GM12878 (cell line): ENCODE results near the gene TBL1XR1. TPM values are rescaled to one million over a fixed set of nuclear protein-coding genes. Genes with fewer than 3 reads are reported as not detected.

Experiments used
- ATAC-seq: fragments of 200-7000 bp; cut with Tn5 transposase; 3 replicates; pipeline ENCODE4 v1.9.1; 2020; ENCODE audit warnings: mild to moderate bottlenecking, moderate library complexity
- BruUV-seq: library from RNA; stranded (reverse); fragments of 400-500 nt; replicated peaks from 2 replicates; lab custom pipeline; 2021; lab: Mats Ljungman, UMichigan
- CTCF ChIA-PET: fragments of 300-600 bp; sonication (Branson Sonifier 250); formaldehyde crosslinking; extraction: SDS; loops from one replicate; lab custom pipeline; 2021; ENCODE audit warnings: inconsistent platforms; lab: Yijun Ruan, JAX
- POLR2A ChIA-PET: fragments of 350-600 bp; formaldehyde crosslinking; extraction: SDS; loops from one replicate; lab custom pipeline; 2021; ENCODE audit warnings: inconsistent platforms; lab: Charles Lee
- RAD21 ChIA-PET: fragments of 300-600 bp; sonication (Branson Sonifier 250); formaldehyde crosslinking; loops from one replicate; lab custom pipeline; 2023; ENCODE audit warnings: antibody characterized with exemption; ENCODE audit not compliant: unreplicated experiment; lab: Charles Lee
- SMC1A ChIA-PET: fragments of 300-600 bp; sonication (Branson Sonifier 250); formaldehyde crosslinking; loops from one replicate; lab custom pipeline; 2023; ENCODE audit not compliant: unreplicated experiment, uncharacterized antibody; lab: Charles Lee
- DNase-seq: peaks from one replicate; pipeline ENCODE4 v3.0.0-alpha.2; 2011; ENCODE audit warnings: low read depth, low spot score
- FAIRE-seq: peaks from 3 replicates; lab custom pipeline; 2011; peaks lifted over from hg19 to GRCh38; lab: Jason Lieb, UNC
- H2AFZ ChIP-seq: 2 replicates; pipeline ENCODE4 v1.6.0; 2011; ENCODE audit warnings: low read depth, low read length, control low read depth; ENCODE audit not compliant: control insufficient read depth
- H3K27ac ChIP-seq: 2 replicates; pipeline ENCODE4 v1.5.1; 2011; ENCODE audit warnings: control low read depth; ENCODE audit not compliant: control insufficient read depth, insufficient read depth
- H3K27me3 ChIP-seq, 2 experiments: replicated peaks in 1 of 2; 2 replicates each; pipeline versions ENCODE4 v1.6.0 to v1.6.1; 2011; ENCODE audit warnings: low read length in 1 of 2; ENCODE audit not compliant: control insufficient read depth in 2 of 2, insufficient read depth in 2 of 2
- H3K36me3 ChIP-seq, 2 experiments: 2 replicates each; pipeline ENCODE4 v1.5.1; 2011; ENCODE audit warnings: low read length in 1 of 2; ENCODE audit not compliant: control insufficient read depth in 2 of 2, insufficient read depth in 2 of 2
- H3K4me1 ChIP-seq: 2 replicates; pipeline ENCODE4 v1.6.1; 2011; ENCODE audit warnings: mild to moderate bottlenecking, low read length, moderate library complexity, mixed read lengths; ENCODE audit not compliant: control insufficient read depth, insufficient read depth
- H3K4me2 ChIP-seq: 2 replicates; pipeline ENCODE4 v1.6.0; 2011; ENCODE audit warnings: control low read depth; ENCODE audit not compliant: control insufficient read depth, insufficient read depth
- H3K4me3 ChIP-seq: fragments of 200-600 bp; sonication (generic); 2 replicates; pipeline ENCODE4 v1.5.1; 2016
- H3K79me2 ChIP-seq: 2 replicates; pipeline ENCODE4 v1.6.0; 2011; ENCODE audit warnings: low read length; ENCODE audit not compliant: control insufficient read depth, insufficient read depth
- H3K9ac ChIP-seq: 2 replicates; pipeline ENCODE4 v1.8.0; 2011; ENCODE audit warnings: low read length, control low read depth, mixed read lengths; ENCODE audit not compliant: control insufficient read depth, insufficient read depth
- H3K9me3 ChIP-seq: replicated peaks from 3 replicates; pipeline ENCODE4 v1.5.1; 2011; ENCODE audit warnings: mild to moderate bottlenecking, low read length; ENCODE audit not compliant: control insufficient read depth, insufficient read depth
- H4K20me1 ChIP-seq: 2 replicates; pipeline ENCODE4 v1.6.0; 2011; ENCODE audit not compliant: control insufficient read depth, insufficient read depth
- BCL11A ChIP-seq: IDR thresholded peaks from 2 replicates; pipeline ENCODE4 v1.6.1; 2011; ENCODE audit warnings: low read depth, low read length
- BCL3 ChIP-seq: IDR thresholded peaks from 2 replicates; pipeline ENCODE4 v1.6.1; 2011; ENCODE audit warnings: borderline replicate concordance, low read depth, mild to moderate bottlenecking, moderate library complexity, low read length; ENCODE audit not compliant: insufficient read depth, poor library complexity, severe bottlenecking
- CHD4 ChIP-seq: fragments of 200-600 bp; sonication (generic); IDR thresholded peaks from 2 replicates; pipeline ENCODE4 v1.6.1; 2016; ENCODE audit warnings: mild to moderate bottlenecking
- CREM ChIP-seq: IDR thresholded peaks from 2 replicates; pipeline ENCODE4 v1.6.1; 2014; ENCODE audit warnings: antibody characterized with exemption, low read depth
- EGR1 ChIP-seq, 2 experiments: IDR thresholded peaks; 1 replicate in 1 of 2; 2 replicates in 1 of 2; pipeline ENCODE4 v1.6.1; 2011 to 2012; ENCODE audit warnings: low read depth in 2 of 2, low read length in 2 of 2, borderline replicate concordance in 1 of 2, mild to moderate bottlenecking in 1 of 2, moderate library complexity in 1 of 2
- FOS ChIP-seq: IDR thresholded peaks from 3 replicates; pipeline ENCODE4 v1.6.1; 2011; ENCODE audit warnings: borderline replicate concordance; ENCODE audit not compliant: insufficient read length; ENCODE audit errors: extremely low read depth
- GABPA ChIP-seq: IDR thresholded peaks from 2 replicates; pipeline ENCODE4 v1.6.1; 2014; ENCODE audit warnings: antibody characterized with exemption, low read depth, mild to moderate bottlenecking, inconsistent platforms
- HSF1 ChIP-seq: fragments of 150-350 bp; IDR thresholded peaks from 2 replicates; pipeline ENCODE4 v1.6.1; 2014; ENCODE audit warnings: mild to moderate bottlenecking, low read depth, low read length
- IRF5 ChIP-seq: fragments of 450-650 bp; IDR thresholded peaks from 2 replicates; pipeline ENCODE4 v1.6.1; 2017; ENCODE audit warnings: borderline replicate concordance
- POLR2AphosphoS5 ChIP-seq: IDR thresholded peaks from 2 replicates; pipeline ENCODE4 v1.6.1; 2011; ENCODE audit warnings: mild to moderate bottlenecking, low read length, inconsistent platforms
- POU2F2 ChIP-seq: IDR thresholded peaks from 3 replicates; pipeline ENCODE4 v1.6.1; 2011; ENCODE audit warnings: low read depth, mild to moderate bottlenecking, low read length, borderline replicate concordance
- SIN3A ChIP-seq: IDR thresholded peaks from 2 replicates; pipeline ENCODE4 v1.6.1; 2012; ENCODE audit warnings: low read depth, low read length, improper control_type of control experiment
- SRF ChIP-seq, 2 experiments: IDR thresholded peaks; 2 replicates each; pipeline ENCODE4 v1.6.1; 2011; ENCODE audit warnings: low read depth in 2 of 2, low read length in 2 of 2, mild to moderate bottlenecking in 1 of 2, moderate library complexity in 1 of 2
- TBL1XR1 ChIP-seq: IDR thresholded peaks from 2 replicates; pipeline ENCODE4 v1.6.1; 2012; ENCODE audit warnings: low read depth, low read length, improper control_type of control experiment
- WRNIP1 ChIP-seq: IDR thresholded peaks from 2 replicates; pipeline ENCODE4 v1.6.1; 2011; ENCODE audit warnings: low read depth, low read length, improper control_type of control experiment, borderline replicate concordance
- YBX1 ChIP-seq: fragments of 450-650 bp; IDR thresholded peaks from 2 replicates; pipeline ENCODE4 v1.6.1; 2016; ENCODE audit warnings: antibody characterized with exemption
- ZNF24 ChIP-seq: fragments of 450-650 bp; IDR thresholded peaks from 2 replicates; pipeline ENCODE4 v1.6.1; 2017; ENCODE audit warnings: antibody characterized with exemption, mild to moderate bottlenecking
- ZSCAN29 ChIP-seq: fragments of 450-650 bp; IDR thresholded peaks from 2 replicates; pipeline ENCODE4 v1.6.1; 2017; ENCODE audit warnings: mild to moderate bottlenecking, moderate library complexity
- WGBS: methylation state at CpG from one replicate; pipeline ENCODE4 v1.1.6; 2016; ENCODE audit warnings: low lambda C conversion rate; ENCODE audit not compliant: insufficient replicate concordance, insufficient coverage; ENCODE audit errors: missing lambda C conversion rate; 5-methylcytosine and 5-hydroxymethylcytosine counted together
- in situ Hi-C: fragments of 300-500 bp; cut with MboI; formaldehyde crosslinking; loops from 9 replicates; pipeline ENCODE4 v1.14.3; 2018; ENCODE audit warnings: mixed read lengths
- intact Hi-C: fragments of 100-400 bp; cut with micrococcal nuclease; formaldehyde crosslinking; loops from one replicate; pipeline ENCODE4 v1.14.2; 2022; ENCODE audit not compliant: unreplicated experiment
- polyA plus RNA-seq, 11 experiments: library from polyadenylated mRNA; depleted of rRNA in 4 of 11; unstranded in 6 of 11; stranded (reverse) in 5 of 11; fragments of >200 nt; fragmentation: Nextera tagmentation in 4 of 11; fragmentation: Illumina TruSeq in 1 of 11; extraction: Ambion mirVana in 4 of 11; extraction: Trizol in 1 of 11; gene quantifications; 1 replicate in 1 of 11; 2 replicates in 10 of 11; pipeline versions ENCODE4 v1.2.1 to v1.2.3, GENCODE V29; 2011 to 2016; ENCODE audit warnings: inconsistent platforms in 2 of 11, missing spikeins in 2 of 11, low read depth in 1 of 11
- total RNA-seq, 4 experiments: library from RNA; depleted of rRNA in 3 of 4; stranded (reverse); fragments of >200 nt in 3 of 4; fragmentation: Illumina TruSeq in 1 of 4; extraction: Trizol in 1 of 4; gene quantifications; 2 replicates each; pipeline versions ENCODE4 v1.2.1 to v1.2.3, GENCODE V29; 2013 to 2021

Gene TBL1XR1
- total and polyA plus RNA-seq, 10 of the 15 experiments (the other 5 are each of a cell fraction or from before 2014, with no cell fraction given): 13.0 to 115 (median 60.4) TPM

GRCh38 chr3:177084616-177085015, 112.7 kb downstream of the TBL1XR1 start:
- DNase-seq: no peak
- Histone ChIP-seq H3K36me3 (peaks cover 0 to 8% of the 10 kb centered on the region in 2 experiments; a peak in 2 of 4 replicates), H3K9ac (no peak overlapping the region), H3K27ac (no peak overlapping the region), H3K27me3 (no peaks in the 10 kb centered on the region), H4K20me1 (no peaks in the 10 kb centered on the region), H3K4me1 (0 out of 2 replicates have a peak, but pooled peaks cover 4% of the 10 kb centered on the region), H2AFZ (no peak overlapping the region), H3K79me2 (peaks cover 40% of the 10 kb centered on the region), H3K4me2 (no peak overlapping the region), H3K9me3 (no peaks in the 10 kb centered on the region; the same call in 1 of the 3 replicates), H3K4me3 (no peak overlapping the region)
- ChIA-PET POLR2A (no interaction called here), CTCF (no interaction called here), RAD21 (no interaction called here), SMC1A (interaction anchor here (1.2 kb wide), 1 partner anchor 9 kb away, joined by 3 read pairs; no protein-coding TSS in a partner anchor)
- BruUV-seq: no TSS peak
- ATAC-seq: no peak
- in situ Hi-C loops (no loop called here), intact Hi-C loops (no loop called here)
- 98% methylated on average over 3 of the region's 3 CpGs for WGBS
- FAIRE-seq: no peak
- TF ChIP-seq SRF (IDR thresholded peaks at IDR 0.05; ENCODE audit: low read depth in 2 of 2, low read length in 2 of 2) (no peak), BCL11A (no peak), CREM (no peak), ZSCAN29 (no peak), POLR2AphosphoS5 (no peak), WRNIP1 (no peak), BCL3 (no peak), HSF1 (no peak), SIN3A (no peak), POU2F2 (no peak), TBL1XR1 (no peak), IRF5 (no peak), FOS (no peak), GABPA (no peak), EGR1 (IDR thresholded peaks at IDR 0.05; ENCODE audit: borderline replicate concordance in 1 of 2, low read depth in 2 of 2, low read length in 2 of 2) (no peak), ZNF24 (no peak), YBX1 (no peak), CHD4 (no peak)
